Endothelial cell of umbilical vein (primary cell): ENCODE measurements around the gene CASD1.

Source experiments
- POLR2A ChIP-seq: IDR thresholded peaks from 2 replicates; pipeline ENCODE4 v1.6.1; 2012; ENCODE audit warnings: low read depth, mild to moderate bottlenecking, control low read depth, low read length
- POLR2AphosphoS5 ChIP-seq: IDR thresholded peaks from 2 replicates; pipeline ENCODE4 v1.6.1; 2012; ENCODE audit warnings: low read depth, mild to moderate bottlenecking, control low read depth, low read length, moderate library complexity; ENCODE audit not compliant: insufficient read depth
- TF ChIP-seq, protein P1 (sequence below), 2 donors: IDR thresholded peaks; 1 replicate in 1 of 2; 2 replicates in 1 of 2; pipeline ENCODE4 v1.5.1; 2011; ENCODE audit warnings: low read length in 2 of 2, mild to moderate bottlenecking in 2 of 2, moderate library complexity in 2 of 2, control low read depth in 1 of 2, inconsistent platforms in 1 of 2, low read depth in 1 of 2; ENCODE audit not compliant: insufficient read depth in 1 of 2; ENCODE audit errors: extremely low read depth in 1 of 2

DNA sequence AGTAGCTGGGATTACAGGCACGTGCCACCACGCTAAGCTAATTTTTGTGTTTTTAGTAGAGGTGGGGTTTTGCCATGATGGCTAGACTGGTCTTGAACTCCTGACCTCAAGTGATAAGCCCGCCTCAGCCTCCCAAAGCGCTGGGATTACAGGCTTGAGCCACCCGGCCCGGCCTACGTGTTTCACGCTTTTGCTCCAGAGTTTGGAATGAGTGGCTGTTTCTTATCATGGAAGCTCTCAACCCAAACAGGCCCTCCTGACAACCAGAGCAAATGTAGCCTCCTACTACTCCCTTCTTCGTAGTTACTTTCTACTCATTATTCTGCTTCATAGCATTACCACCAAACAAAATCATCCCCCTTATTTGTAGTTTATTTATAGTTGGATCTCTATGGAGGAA is 26.8 kb upstream of the CASD1 start:
- TF ChIP-seq, protein P1, sequence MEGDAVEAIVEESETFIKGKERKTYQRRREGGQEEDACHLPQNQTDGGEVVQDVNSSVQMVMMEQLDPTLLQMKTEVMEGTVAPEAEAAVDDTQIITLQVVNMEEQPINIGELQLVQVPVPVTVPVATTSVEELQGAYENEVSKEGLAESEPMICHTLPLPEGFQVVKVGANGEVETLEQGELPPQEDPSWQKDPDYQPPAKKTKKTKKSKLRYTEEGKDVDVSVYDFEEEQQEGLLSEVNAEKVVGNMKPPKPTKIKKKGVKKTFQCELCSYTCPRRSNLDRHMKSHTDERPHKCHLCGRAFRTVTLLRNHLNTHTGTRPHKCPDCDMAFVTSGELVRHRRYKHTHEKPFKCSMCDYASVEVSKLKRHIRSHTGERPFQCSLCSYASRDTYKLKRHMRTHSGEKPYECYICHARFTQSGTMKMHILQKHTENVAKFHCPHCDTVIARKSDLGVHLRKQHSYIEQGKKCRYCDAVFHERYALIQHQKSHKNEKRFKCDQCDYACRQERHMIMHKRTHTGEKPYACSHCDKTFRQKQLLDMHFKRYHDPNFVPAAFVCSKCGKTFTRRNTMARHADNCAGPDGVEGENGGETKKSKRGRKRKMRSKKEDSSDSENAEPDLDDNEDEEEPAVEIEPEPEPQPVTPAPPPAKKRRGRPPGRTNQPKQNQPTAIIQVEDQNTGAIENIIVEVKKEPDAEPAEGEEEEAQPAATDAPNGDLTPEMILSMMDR (IDR thresholded peaks at IDR 0.05; ENCODE audit: extremely low read depth in 1 of 2, insufficient read depth in 1 of 2, low read depth in 1 of 2, low read length in 2 of 2), result no peak
- TF ChIP-seq POLR2AphosphoS5, result no peak
- no peak for TF ChIP-seq POLR2A
